Dedifferentiated amniotic fluid mesenchymal stem cell (primary cell): ENCODE measurements around the gene MRPL55.
"Not testable (repeated sequence)": the region's sequence is repeated elsewhere in the genome, so short reads cannot be mapped to it uniquely, and the experiment has no call there.

Experiments used
- DNase-seq: peaks from one replicate; pipeline ENCODE4 v3.0.0-alpha.2; 2016; ENCODE audit errors: extremely low spot score

The MRPL55 gene

GRCh38 chr1:228122921-228123441 is 13.9 kb upstream of the MRPL55 start:
- no peak for DNase-seq

DNA sequence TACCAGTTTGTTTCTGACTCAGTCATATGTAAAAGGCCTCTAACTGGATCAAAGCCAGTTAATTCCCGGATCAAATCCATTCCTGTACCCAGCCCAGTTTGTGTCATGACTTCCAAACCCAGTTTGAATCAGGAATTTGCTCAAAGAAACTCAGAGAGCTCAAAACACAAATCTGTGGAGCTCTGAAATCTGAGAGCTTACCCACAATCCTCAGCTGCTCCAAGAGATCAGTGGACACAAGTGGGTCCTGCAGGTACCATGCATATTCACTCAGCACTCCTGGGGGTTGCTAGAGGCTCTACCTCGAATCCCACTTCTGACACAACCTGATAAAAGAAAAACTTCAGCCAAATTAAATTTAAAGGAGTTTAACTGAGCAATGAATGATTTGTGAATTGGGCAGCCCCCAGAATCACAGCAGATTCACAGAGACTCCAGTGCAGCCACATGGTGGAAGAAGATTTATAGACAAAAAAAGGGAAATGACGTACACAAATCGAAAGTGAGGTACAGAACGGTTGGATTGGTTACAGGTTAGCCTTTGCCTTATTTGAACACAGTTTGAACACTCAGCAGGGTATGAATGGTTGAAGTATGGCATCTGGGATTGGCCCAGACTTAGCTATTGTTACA is 11.9 kb upstream of the MRPL55 start:
- peak; percentile 67 for DNase-seq

GRCh38 chr1:228120351-228120750 is 11.3 kb upstream of the MRPL55 start:
- DNase-seq, result no peak

DNA sequence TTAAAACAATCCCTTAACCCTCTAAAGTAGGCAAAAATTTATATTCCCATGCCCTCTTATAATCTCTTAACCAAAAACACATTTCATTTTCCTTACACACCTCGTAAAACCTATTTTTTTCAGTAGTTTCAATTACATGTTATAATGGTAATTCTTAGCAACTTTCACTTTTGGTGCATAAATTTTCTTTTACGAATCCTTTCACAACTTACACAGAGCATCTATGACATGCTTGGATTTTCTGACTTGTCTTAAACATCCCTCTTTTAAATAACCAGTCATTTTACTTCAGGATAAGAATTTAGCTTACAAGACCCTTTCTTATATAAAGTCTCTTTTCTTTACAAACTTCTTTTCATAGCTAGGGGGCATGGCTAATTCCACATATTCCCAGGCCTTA is 8.9 kb upstream of the MRPL55 start:
- no peak for DNase-seq

DNA sequence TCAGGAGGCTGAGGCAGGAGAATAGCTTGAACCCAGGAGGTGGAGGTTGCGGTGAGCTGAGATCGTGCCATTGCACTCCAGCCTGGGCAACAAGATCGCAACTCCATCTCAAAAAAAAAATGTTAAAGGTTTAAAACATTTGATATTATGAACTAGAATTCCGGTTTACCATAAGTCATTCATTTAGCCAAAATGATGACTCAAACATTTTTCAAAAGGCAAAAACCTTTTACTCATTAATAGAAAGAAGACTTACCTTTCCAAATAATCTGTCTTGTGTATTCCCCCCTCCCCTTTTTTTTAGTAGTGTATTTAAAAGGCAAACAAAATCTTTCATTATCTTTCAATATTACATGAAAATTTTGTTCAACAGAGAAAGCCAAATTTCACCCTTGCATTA is 8.2 kb upstream of the MRPL55 start:
- DNase-seq, result no peak

DNA sequence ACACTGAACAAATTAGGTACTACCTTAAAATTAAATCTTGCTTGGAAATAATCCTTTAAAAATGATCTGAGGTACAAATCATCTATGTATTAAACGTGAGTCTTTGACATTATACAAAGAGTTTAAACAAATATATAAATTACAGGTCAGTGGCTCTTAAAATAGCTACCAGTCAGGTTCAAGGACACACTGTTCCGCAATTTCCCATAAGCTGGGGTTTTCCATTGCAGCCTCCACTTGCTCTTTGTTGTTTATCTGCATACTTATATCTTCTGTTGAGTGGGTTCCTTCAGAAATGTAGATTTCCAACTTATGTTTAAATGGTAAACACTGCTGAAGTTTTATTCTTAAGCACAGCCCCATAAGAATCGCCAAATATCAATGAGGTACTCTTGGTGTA is 5.7 kb upstream of the MRPL55 start:
- DNase-seq, result no peak

DNA sequence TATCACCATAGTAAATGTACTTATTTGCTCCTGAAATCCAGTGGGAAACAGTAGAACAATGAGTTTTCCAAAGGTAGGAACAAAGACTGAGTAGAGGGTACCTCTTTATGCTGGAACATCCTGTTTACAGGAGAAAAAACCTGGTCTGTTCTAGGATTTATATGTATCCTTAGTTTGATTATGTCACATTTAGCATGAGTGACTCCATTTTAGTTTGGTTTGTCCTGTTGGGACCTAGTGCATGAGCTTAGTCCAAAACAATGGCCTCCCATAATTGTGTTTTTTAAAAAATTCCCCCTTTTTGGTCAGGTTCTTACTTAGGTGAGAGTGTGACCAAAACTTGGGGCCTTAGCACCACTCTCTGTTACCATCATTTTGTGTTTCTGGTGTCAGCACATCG is 3.5 kb upstream of the MRPL55 start:
- no peak for DNase-seq

DNA sequence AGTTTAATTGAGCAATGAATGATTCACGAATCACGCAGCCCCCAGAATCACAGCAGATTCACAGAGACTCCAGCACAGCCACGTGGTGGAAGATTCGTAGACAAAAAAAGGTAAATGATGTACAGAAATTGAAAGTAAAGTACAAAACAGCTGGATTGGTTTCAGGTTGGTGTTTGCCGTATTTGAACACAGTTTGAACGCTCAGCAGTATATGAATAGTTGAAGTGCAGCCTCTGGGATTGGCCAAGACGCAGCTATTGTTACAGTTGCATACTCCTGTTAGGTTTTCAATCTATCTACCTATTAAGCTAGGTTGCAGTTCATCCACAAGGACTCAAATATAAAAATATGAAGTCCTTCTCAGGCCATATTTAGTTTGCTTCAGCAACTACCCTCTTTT is 3.1 kb upstream of the MRPL55 start:
- DNase-seq, result no peak

DNA sequence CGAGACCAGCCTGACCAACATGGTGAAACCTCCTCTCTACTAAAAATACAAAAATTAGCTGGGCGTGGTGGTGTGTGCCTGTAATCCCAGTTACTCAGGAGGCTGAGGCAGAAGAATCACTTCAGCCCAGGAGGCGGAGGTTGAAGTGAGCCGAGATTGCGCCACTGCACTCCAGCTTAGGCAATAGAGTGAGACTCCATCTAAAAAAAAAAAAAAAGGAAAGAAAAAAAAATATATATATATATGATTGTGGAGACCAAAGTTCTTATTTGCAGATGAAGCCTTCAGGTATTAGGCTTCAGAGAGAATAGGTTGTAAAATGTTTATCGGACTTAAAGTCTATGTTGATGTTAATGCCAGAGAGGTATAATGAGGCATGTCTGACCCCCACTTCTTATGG is 2.2 kb upstream of the MRPL55 start:
- not testable (repeated sequence) for DNase-seq

DNA sequence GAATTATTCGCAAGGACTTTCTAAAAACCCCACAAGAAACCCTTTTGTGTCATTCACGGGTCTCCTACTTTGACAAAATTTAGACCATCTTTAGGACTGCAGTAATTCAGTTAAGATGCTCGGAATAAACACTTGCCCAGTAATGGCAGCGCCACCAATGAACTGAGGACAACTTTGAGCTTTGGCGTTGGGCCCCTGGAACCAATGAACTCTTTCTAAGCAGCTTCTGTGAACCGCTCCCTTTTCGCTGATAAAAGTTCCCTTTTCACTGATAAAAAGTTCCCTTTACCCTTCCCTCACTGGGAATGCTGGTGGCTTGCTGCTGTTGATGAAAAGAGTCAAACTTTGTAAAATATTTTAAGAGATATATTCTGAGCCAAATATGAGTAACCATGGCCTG is 1.5 kb upstream of the MRPL55 start:
- no peak for DNase-seq

DNA sequence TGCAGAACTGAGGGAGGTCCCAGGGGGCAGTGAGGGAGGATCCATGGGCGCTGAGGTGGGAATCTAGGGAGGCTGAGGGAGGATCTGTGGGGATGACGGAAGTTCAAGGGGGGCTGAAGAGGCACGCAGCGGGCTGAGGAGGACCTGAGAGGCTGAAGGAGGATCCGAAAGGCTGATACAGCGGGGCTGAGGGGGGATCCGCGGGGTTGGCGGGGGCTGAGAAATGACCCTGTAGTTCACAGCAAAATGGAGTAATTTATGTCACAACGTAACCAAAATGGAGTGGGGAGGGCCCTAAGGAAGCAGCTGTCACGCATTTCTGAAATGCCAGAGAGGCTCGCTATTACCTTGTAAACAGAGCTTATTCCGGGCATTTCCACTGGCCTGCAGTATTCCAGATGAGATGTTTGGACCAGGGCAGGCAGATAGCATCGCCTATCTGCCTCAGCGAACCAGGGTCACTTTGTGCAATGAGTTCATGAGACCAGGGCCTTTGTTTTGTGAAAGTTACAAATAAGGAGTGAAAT is 926 bp upstream of the MRPL55 start:
- no peak for DNase-seq

DNA sequence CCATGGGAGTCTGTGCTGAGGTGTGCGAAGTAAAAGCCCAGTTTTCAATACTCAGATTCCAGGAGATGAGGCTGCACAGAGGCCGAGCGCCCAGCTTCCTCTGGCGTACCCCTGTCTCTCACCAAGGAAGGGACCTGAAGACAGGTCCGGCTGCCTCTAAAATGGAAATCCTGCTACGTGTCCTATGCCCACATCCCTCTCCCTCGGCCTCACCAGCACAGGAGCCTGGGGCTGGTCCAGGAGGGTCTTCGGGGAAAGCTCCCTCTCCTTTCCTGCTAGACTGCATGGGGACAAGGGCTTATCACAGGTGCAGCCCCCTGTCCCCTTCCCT is 392 bp downstream of the MRPL55 start:
- DNase-seq, result no peak

- no peak for DNase-seq
Observed at GRCh38 chr1:228108055-228108690, 926 bp downstream of the MRPL55 start.

GRCh38 chr1:228107636-228108035 is 1.5 kb downstream of the MRPL55 start:
- DNase-seq, result no peak

DNA sequence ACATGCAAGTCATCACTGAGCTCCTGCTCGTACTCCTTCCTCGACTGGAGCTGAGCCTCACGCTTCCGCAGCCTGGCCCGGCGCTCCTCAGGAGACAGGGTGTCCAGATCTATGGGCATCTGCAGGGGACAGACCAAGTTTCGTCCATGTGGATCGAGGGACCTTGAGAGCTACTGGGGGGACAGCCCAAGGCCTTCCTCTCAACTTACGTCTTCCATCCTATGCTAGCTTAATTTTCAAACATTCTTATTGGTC is 2.4 kb downstream of the MRPL55 start:
- DNase-seq, result no peak

DNA sequence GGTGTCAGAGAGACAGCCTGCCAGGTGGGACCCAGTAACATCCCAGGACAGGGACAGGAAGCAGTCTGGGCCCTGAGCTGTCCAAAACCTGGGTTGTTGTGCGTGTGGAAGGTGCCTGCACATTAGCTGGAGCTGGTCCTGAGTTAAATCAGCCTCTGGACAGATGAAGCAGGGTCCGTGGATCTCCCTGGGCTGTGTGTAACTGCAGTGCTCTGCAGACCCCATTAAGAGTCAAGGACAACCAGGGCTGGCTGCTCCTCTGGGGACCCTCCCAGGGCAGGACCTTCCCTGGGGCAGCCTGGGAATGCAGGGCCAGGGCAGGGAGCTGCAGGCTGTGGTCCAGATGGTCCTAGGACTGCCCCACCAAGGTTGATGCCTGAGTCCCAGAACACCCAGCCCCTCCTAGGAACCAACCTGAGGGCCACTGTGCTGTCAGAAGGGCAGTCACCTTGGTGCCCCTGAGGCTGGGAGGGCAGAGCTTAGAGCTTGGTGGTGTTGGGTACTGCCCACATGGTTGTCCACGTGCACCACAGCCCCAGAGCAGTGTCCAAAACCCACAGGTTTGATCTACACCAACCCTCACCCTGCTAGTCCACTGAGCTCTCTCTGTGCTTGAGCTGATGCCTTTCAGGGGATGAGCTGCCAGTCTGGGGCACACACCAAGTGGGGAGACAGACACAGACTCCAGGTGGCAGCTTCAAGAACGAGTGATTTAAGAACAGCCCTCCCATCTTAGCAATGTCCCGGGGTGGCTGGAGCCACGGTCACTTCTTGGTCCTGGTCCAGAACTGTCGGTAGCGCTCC is 2.9 kb downstream of the MRPL55 start:
- DNase-seq, result no peak

- DNase-seq, result no peak
Observed at GRCh38 chr1:228105270-228105995, 3.7 kb downstream of the MRPL55 start.

- no peak for DNase-seq
Observed at GRCh38 chr1:228104526-228105269, 4.4 kb downstream of the MRPL55 start.

DNA sequence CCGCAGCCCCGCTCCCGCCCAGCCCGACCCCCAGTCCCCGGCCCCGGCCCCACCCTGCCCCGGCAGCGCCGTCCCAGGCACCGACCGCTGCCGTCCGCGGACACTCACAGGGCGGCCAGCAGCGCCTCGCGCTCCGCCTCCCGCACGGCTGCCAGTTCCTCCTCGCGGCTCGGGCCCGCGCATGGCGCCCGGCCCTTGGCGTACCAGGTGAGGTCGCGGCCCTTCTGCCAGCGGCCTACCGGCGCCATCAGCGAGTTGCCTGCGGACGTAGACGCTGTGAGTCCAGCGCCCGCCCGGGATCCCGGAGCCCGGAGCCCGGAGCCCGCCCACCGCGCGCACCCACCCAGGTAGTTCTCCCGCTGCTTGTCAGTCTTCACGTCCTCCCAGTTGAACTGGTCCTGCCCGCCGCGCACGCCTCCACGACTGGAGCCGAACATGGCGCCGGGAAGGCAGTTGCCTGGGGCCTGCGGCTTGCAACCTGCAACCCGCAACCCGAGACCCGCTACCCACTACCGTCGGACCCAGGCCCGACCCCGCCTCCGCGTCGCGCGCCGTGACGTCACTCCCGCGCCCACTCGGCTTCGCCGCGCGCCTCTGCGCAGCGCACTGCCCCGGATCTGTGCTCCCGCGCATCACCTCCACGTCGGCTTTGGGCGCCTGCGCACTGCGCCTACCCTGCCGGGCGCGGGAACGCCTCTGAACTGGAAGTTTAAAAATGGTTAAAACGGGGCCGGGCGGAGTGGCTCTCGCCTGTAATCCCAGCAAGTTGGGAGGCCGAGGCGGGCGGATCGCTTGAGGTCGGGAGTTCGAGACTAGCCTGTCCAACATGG is 6.1 kb downstream of the MRPL55 start, which contains the start of gene C1orf35:
C1orf35 (minus strand) TSS at position 535 of the 830 bp plus-strand sequence; CDS start at position 437, 98 bp downstream.
- peak; percentile 90 for DNase-seq

DNA sequence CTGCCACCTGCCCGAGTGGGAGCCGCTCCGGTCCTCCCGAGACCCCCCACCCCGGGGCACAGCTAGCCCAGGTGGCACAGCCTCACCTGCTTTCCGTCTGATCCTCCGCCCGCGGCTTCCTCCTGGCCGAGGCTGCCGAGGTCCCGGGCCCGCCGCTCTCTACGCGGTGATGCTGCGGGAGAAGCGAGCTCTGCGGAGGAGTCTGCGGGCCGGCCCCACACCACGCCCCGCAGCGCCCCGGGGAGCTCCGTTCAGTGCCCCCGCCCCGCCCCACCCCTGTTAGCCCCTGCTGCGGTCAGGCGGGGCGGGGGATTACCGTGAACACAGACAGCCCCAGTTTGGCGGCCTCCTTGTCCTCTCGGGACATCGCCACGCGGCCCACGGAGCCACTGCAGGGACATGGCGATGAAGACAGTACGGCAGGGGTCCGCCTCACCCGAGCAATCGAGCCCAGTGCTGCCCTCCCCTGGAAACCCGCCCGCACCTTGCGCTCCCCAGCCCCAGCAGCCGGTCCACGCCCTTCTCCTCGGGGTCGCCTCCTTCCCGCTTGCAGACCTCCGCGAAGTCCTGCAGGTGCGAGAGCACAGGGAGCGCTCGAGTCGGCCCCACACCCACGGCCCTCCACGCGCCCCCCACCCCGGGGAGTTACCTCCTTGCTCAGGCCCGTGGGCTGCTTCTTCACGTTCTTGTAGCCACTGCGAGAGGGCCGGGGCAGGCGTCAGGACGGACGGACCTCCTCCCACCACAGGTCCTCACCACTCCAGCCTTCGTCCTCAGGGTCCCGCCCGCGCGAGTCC is 6.9 kb downstream of the MRPL55 start:
- no peak for DNase-seq
